Measurements from ENCODE around the gene TUBD1.
"Not testable (repeated sequence)": the region's sequence is repeated elsewhere in the genome, so short reads cannot be mapped to it uniquely, and the experiment has no call there.

The TUBD1 gene

DNA sequence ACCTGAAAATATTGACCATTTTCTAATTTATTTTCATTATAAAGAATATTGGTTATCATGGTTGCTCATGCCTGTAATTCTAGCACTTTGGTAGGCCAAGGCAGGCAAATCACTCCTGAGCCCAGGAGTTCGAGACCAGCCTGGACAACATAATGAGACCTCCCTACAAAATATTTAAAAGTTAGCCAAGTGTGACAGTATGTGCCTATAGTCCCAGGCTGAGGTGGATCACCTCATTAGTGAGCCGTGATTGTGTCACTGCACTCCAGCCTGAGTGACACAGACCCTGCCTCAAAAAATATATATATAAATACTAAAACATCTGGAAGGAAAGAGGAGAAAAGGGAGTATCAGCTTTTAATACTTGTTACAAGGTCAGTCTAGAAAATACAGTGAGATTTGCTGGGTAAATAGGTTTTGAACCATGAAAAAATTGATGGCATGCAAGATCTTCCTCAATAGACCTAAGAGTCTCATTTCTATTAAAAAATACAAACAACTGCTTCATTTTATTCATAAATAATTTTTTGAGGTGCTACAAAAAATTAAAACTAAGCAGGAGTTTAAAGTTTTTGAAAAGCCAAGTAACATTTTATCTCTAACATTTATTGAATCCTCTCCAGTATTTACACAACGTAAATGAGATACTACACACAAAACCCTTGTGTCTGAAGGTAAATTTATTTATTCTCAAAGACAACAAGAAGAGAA, 47.7 kb downstream of the TUBD1 start:
- Histone ChIP-seq H3K9ac (ENCODE audit: low read length) (no peak overlapping the region), H3K27me3 (ENCODE audit: low read length) (no peaks in the 10 kb centered on the region), H3K4me3 (ENCODE audit: insufficient read depth, low read length, poor library complexity, severe bottlenecking) (no peak overlapping the region), H4K20me1 (ENCODE audit: low read depth, low read length) (no peaks in the 10 kb centered on the region), H3K4me2 (ENCODE audit: low read depth, low read length, poor library complexity, severe bottlenecking) (peak overlapping the region; percentile 51), H3K79me2 (ENCODE audit: insufficient read depth, low read length) (no peaks in the 10 kb centered on the region), H3K9me2 (replicated peaks; ENCODE audit: insufficient read depth, low read length) (no peaks in the 10 kb centered on the region), H3F3A (ENCODE audit: insufficient read depth) (peaks cover 19% of the 10 kb centered on the region), H3K9me3 (ENCODE audit: insufficient read depth, low read length) (no peaks in the 10 kb centered on the region), H3K27ac (ENCODE audit: low read depth, low read length) (peak overlapping the region; percentile 73), H3K36me3 (ENCODE audit: low read length) (0 out of 2 replicates have a peak, but pooled peaks cover under 1% of the 10 kb centered on the region), H2AFZ (ENCODE audit: low read depth, low read length, severe bottlenecking) (no peak overlapping the region)
- TF ChIP-seq, protein P1, sequence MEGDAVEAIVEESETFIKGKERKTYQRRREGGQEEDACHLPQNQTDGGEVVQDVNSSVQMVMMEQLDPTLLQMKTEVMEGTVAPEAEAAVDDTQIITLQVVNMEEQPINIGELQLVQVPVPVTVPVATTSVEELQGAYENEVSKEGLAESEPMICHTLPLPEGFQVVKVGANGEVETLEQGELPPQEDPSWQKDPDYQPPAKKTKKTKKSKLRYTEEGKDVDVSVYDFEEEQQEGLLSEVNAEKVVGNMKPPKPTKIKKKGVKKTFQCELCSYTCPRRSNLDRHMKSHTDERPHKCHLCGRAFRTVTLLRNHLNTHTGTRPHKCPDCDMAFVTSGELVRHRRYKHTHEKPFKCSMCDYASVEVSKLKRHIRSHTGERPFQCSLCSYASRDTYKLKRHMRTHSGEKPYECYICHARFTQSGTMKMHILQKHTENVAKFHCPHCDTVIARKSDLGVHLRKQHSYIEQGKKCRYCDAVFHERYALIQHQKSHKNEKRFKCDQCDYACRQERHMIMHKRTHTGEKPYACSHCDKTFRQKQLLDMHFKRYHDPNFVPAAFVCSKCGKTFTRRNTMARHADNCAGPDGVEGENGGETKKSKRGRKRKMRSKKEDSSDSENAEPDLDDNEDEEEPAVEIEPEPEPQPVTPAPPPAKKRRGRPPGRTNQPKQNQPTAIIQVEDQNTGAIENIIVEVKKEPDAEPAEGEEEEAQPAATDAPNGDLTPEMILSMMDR (IDR thresholded peaks at IDR 0.05; ENCODE audit: insufficient read depth, low read length, poor library complexity, severe bottlenecking) = no peak
- TF ChIP-seq EZH2phosphoT487 (conservative IDR thresholded peaks at IDR 0.05; ENCODE audit: low read length) = no peak

DNA sequence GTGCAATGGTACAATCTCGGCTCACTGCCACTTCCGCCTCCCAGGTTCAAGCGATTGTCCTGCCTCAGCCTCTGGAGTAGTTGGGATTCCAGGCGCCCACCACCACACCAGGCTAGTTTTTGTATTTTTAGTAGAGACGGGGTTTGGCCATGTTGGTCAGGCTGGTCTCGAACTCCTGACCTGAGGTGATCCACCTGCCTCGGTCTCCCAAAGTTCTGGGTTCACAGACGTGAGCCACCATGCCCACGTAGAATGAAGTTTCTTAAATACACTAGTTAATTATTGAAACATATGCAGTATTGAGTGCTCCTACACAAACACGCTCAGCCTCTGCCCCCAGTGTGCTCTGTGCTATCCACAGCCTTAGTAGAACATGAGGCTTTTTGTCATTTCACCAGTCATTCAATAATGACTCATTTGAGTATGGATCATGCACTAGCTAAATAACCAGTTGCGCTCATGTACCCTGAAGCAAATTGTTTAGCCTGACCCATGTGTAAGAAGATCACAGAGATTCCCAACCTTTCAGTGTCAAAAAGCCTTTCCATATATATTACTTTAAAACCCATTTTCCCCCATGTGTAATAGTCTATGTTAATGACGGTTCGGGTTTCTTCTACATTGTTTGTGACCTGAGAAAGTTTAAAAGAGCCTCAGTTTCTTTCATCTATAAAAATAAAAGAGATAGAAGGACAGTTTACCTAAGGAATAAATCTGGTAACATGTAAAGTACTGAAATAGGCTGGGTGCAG, 49.7 kb downstream of the TUBD1 start:
- no peak overlapping the region for H3K9ac ChIP-seq (ENCODE audit: low read length)
- no peak overlapping the region for H3K4me3 ChIP-seq (ENCODE audit: insufficient read depth, low read length, poor library complexity, severe bottlenecking)
- no peak overlapping the region for H2AFZ ChIP-seq (ENCODE audit: low read depth, low read length, severe bottlenecking)

DNA sequence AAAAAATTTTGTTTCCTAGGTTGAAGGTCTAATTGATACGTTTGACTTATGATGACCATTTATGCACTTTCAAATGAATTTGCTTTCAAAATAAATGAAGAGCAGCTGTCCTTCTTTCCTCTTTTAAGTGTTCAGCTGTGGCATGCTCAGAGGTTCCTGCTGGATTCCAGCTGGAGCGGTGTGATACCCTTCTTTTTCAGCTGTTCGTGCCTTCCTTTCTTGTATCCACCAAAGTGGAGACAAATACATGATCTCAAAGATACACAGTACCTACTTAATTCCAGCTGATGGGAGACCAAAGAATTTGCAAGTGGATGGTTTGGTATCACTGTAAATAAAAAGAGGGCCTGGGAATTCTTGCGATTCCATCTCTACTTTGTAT, 50.9 kb downstream of the TUBD1 start:
- not testable (repeated sequence) for H3K79me2 ChIP-seq (ENCODE audit: insufficient read depth, low read length); H3K27me3 ChIP-seq (ENCODE audit: low read length); H3K9me2 ChIP-seq (replicated peaks; ENCODE audit: insufficient read depth, low read length); H3K9me3 ChIP-seq (ENCODE audit: insufficient read depth, low read length); H3K9ac ChIP-seq (ENCODE audit: low read length); H2AFZ ChIP-seq (ENCODE audit: low read depth, low read length, severe bottlenecking); H3K36me3 ChIP-seq (ENCODE audit: low read length); H3K27ac ChIP-seq (ENCODE audit: low read depth, low read length); H3K4me2 ChIP-seq (ENCODE audit: low read depth, low read length, poor library complexity, severe bottlenecking); H4K20me1 ChIP-seq (ENCODE audit: low read depth, low read length); H3K4me3 ChIP-seq (ENCODE audit: insufficient read depth, low read length, poor library complexity, severe bottlenecking)
- peaks cover 19% of the 10 kb centered on the region for H3F3A ChIP-seq (ENCODE audit: insufficient read depth)

More for the DNA sequence above, 49.7 kb downstream of the TUBD1 start:
- TF ChIP-seq EZH2phosphoT487 (conservative IDR thresholded peaks at IDR 0.05; ENCODE audit: low read length) = no peak
- TF ChIP-seq, protein P1 (IDR thresholded peaks at IDR 0.05; ENCODE audit: insufficient read depth, low read length, poor library complexity, severe bottlenecking) = no peak
- H4K20me1 ChIP-seq (ENCODE audit: low read depth, low read length) = no peaks in the 10 kb centered on the region
- H3K27ac ChIP-seq (ENCODE audit: low read depth, low read length) = no peak overlapping the region
- H3K27me3 ChIP-seq (ENCODE audit: low read length) = no peaks in the 10 kb centered on the region
- H3K4me2 ChIP-seq (ENCODE audit: low read depth, low read length, poor library complexity, severe bottlenecking) = no peak overlapping the region
- no peaks in the 10 kb centered on the region for H3K79me2 ChIP-seq (ENCODE audit: insufficient read depth, low read length)
- H3K9me3 ChIP-seq (ENCODE audit: insufficient read depth, low read length) = no peaks in the 10 kb centered on the region
- H3F3A ChIP-seq (ENCODE audit: insufficient read depth) = peaks cover 19% of the 10 kb centered on the region
- H3K9me2 ChIP-seq (replicated peaks; ENCODE audit: insufficient read depth, low read length) = no peaks in the 10 kb centered on the region
- 0 out of 2 replicates have a peak, but pooled peaks cover 4% of the 10 kb centered on the region for H3K36me3 ChIP-seq (ENCODE audit: low read length)

DNA sequence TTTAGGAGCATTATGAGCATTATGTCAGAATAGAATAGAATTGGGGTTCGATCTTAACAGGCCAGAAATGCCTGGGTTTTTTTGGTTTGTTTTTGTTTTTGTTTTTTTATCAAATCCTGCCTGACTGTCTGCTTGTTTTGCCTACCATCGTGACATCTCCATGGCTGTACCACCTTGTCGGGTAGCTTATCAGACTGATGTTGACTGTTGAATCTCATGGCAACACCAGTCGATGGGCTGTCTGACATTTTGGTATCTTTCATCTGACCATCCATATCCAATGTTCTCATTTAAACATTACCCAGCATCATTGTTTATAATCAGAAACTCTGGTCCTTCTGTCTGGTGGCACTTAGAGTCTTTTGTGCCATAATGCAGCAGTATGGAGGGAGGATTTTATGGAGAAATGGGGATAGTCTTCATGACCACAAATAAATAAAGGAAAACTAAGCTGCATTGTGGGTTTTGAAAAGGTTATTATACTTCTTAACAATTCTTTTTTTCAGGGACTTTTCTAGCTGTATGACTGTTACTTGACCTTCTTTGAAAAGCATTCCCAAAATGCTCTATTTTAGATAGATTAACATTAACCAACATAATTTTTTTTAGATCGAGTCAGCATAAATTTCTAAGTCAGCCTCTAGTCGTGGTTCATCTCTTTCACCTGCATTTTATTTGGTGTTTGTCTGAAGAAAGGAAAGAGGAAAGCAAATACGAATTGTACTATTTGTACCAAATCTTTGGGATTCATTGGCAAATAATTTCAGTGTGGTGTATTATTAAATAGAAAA, 51.5 kb downstream of the TUBD1 start:
- H3F3A ChIP-seq (ENCODE audit: insufficient read depth) = peaks cover 17% of the 10 kb centered on the region
- H2AFZ ChIP-seq (ENCODE audit: low read depth, low read length, severe bottlenecking); H3K79me2 ChIP-seq (ENCODE audit: insufficient read depth, low read length); H3K4me3 ChIP-seq (ENCODE audit: insufficient read depth, low read length, poor library complexity, severe bottlenecking); H3K9me3 ChIP-seq (ENCODE audit: insufficient read depth, low read length); H3K9me2 ChIP-seq (replicated peaks; ENCODE audit: insufficient read depth, low read length); H3K4me2 ChIP-seq (ENCODE audit: low read depth, low read length, poor library complexity, severe bottlenecking); H4K20me1 ChIP-seq (ENCODE audit: low read depth, low read length); H3K27me3 ChIP-seq (ENCODE audit: low read length); H3K27ac ChIP-seq (ENCODE audit: low read depth, low read length); H3K36me3 ChIP-seq (ENCODE audit: low read length); H3K9ac ChIP-seq (ENCODE audit: low read length): not testable (repeated sequence)
